HepG2 (cell line): Measurements from ENCODE around the gene ZDHHC24. TPM values are rescaled to one million over a fixed set of nuclear protein-coding genes. Genes with fewer than 3 reads are reported as not detected.
A peak's percentile ranks its signal among the peaks of the same experiment; 100 is the strongest.

Experiments
- ATF7 ChIP-seq, 2 experiments: fragments of 450-650 bp in 1 of 2; sonication (generic) in 1 of 2; formaldehyde crosslinking in 1 of 2; IDR thresholded peaks; 2 replicates each; pipeline versions ENCODE4 v1.4.0 to v1.6.1; 2016 to 2020; ENCODE audit warnings: antibody characterized with exemption in 1 of 2, mild to moderate bottlenecking in 1 of 2, missing genetic modification reagents in 1 of 2
- ELF1 ChIP-seq: sonication (generic); formaldehyde crosslinking; IDR thresholded peaks from 2 replicates; pipeline ENCODE4 v1.4.0; 2020; ENCODE audit warnings: missing genetic modification reagents
- ELF3 ChIP-seq: IDR thresholded peaks from 2 replicates; pipeline ENCODE4 v1.6.1; 2016; ENCODE audit warnings: missing genetic modification reagents, missing compliant biosample characterization
- HMG20A ChIP-seq: IDR thresholded peaks from 2 replicates; pipeline ENCODE4 v1.6.1; 2016; ENCODE audit warnings: borderline replicate concordance
- NR2F6 ChIP-seq, 2 experiments: IDR thresholded peaks; 2 replicates each; pipeline ENCODE4 v1.6.1; 2016; ENCODE audit warnings: antibody characterized with exemption in 1 of 2, mild to moderate bottlenecking in 1 of 2
- RFX1 ChIP-seq: fragments of 450-650 bp; IDR thresholded peaks from 2 replicates; pipeline ENCODE4 v1.6.1; 2017
- STAG1 ChIP-seq: sonication (generic); formaldehyde crosslinking; IDR thresholded peaks from 2 replicates; pipeline ENCODE4 v1.4.0; 2020; ENCODE audit warnings: missing genetic modification reagents
- TARDBP ChIP-seq: sonication (generic); formaldehyde crosslinking; IDR thresholded peaks from 2 replicates; pipeline ENCODE4 v1.8.0; 2022; ENCODE audit warnings: mild to moderate bottlenecking, missing genetic modification reagents
- THAP11 ChIP-seq: IDR thresholded peaks from 2 replicates; pipeline ENCODE4 v1.6.1; 2016; ENCODE audit warnings: missing biosample characterization, missing genetic modification reagents
- ZNF468 ChIP-seq: sonication (generic); formaldehyde crosslinking; IDR thresholded peaks from 2 replicates; pipeline ENCODE4 v1.8.0; 2022; ENCODE audit warnings: mild to moderate bottlenecking, moderate library complexity, missing genetic modification reagents
- ZNF530 ChIP-seq: sonication (generic); formaldehyde crosslinking; IDR thresholded peaks from 2 replicates; pipeline ENCODE4 v1.5.0; 2020; ENCODE audit warnings: low read depth, mild to moderate bottlenecking, missing genetic modification reagents
- polyA plus RNA-seq, 8 experiments: library from polyadenylated mRNA; depleted of rRNA in 3 of 8; stranded (reverse) in 7 of 8; unstranded in 1 of 8; fragments of >200 nt; fragmentation: Illumina TruSeq in 4 of 8; extraction: Trizol in 4 of 8; gene quantifications; 2 replicates each; pipeline versions ENCODE4 v1.2.1 to v1.2.3, GENCODE V29; 2011 to 2016; ENCODE audit warnings: low read depth in 4 of 8, missing spikeins in 1 of 8, mixed read lengths in 1 of 8; ENCODE audit not compliant: insufficient read depth in 1 of 8
- total RNA-seq, 5 experiments: library from RNA; depleted of rRNA; stranded (reverse); fragments of >200 nt; fragmentation: Illumina TruSeq; extraction: Trizol; gene quantifications; 2 replicates each; pipeline ENCODE4 v1.2.3, GENCODE V29; 2016; ENCODE audit warnings: low read depth in 1 of 5
- TF ChIP-seq, protein P1 (sequence below): IDR thresholded peaks from 2 replicates; pipeline ENCODE4 v1.6.1; 2018; ENCODE audit warnings: missing genetic modification reagents, mild to moderate bottlenecking, missing compliant biosample characterization
- TF ChIP-seq, protein P2 (sequence below): sonication (generic); formaldehyde crosslinking; IDR thresholded peaks from 2 replicates; pipeline ENCODE4 v1.5.0; 2020; ENCODE audit warnings: mild to moderate bottlenecking, missing genetic modification reagents
- TF ChIP-seq, protein P3 (sequence below): sonication (generic); formaldehyde crosslinking; IDR thresholded peaks from 2 replicates; pipeline ENCODE4 v1.4.0; 2020; ENCODE audit warnings: missing genetic modification reagents
- TF ChIP-seq, protein P4 (sequence below): sonication (generic); formaldehyde crosslinking; conservative IDR thresholded peaks from 2 replicates; pipeline ENCODE4 v1.8.0; 2022; ENCODE audit warnings: low read depth, missing genetic modification reagents
- TF ChIP-seq, protein P5 (sequence below): IDR thresholded peaks from 2 replicates; pipeline ENCODE4 v1.4.0; 2020; ENCODE audit warnings: mild to moderate bottlenecking, missing genetic modification reagents
- TF ChIP-seq, protein P6 (sequence below): sonication (generic); formaldehyde crosslinking; IDR thresholded peaks from 2 replicates; pipeline ENCODE4 v1.5.1; 2020; ENCODE audit warnings: missing genetic modification reagents, mild to moderate bottlenecking, borderline replicate concordance

Gene ZDHHC24
- total and polyA plus RNA-seq, 2 of the 13 experiments (the other 11 are each of a cell fraction or from before 2014, with no cell fraction given) = 4.3 TPM

DNA sequence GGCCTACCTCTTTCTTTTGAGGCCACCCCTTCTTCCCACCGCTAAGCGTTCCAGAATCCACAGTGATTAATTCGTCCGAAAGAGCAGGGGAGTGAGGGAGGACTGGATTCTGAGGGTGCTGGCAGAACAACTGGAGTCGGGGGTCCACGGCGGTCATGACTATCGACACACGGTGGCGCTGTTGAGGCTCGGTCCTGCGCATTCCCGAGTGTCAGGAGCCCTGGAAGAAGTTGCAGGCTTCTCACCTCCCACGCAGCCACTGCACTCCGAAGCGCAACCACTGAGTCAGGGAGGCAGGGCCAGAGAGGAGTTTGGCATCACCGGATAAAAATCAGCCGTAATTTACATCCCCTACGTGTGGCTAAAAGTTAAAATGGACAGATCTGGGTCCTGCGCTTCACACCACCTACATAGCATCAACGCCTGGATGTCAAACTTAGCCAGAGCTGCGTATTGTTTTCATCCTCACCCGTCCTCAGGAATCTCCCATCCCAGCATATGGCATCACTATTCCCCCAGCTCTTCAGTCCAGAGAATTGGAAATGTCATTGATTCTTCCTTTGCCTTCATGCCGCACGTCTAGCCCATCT, 33.3 kb upstream of the ZDHHC24 start (continued):
- TF ChIP-seq, protein P1, sequence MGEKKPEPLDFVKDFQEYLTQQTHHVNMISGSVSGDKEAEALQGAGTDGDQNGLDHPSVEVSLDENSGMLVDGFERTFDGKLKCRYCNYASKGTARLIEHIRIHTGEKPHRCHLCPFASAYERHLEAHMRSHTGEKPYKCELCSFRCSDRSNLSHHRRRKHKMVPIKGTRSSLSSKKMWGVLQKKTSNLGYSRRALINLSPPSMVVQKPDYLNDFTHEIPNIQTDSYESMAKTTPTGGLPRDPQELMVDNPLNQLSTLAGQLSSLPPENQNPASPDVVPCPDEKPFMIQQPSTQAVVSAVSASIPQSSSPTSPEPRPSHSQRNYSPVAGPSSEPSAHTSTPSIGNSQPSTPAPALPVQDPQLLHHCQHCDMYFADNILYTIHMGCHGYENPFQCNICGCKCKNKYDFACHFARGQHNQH (CRISPR knock-in tag) = 0 out of 2 replicates have a peak, but pooled peaks have one; percentile 54
- TF ChIP-seq, protein P2, sequence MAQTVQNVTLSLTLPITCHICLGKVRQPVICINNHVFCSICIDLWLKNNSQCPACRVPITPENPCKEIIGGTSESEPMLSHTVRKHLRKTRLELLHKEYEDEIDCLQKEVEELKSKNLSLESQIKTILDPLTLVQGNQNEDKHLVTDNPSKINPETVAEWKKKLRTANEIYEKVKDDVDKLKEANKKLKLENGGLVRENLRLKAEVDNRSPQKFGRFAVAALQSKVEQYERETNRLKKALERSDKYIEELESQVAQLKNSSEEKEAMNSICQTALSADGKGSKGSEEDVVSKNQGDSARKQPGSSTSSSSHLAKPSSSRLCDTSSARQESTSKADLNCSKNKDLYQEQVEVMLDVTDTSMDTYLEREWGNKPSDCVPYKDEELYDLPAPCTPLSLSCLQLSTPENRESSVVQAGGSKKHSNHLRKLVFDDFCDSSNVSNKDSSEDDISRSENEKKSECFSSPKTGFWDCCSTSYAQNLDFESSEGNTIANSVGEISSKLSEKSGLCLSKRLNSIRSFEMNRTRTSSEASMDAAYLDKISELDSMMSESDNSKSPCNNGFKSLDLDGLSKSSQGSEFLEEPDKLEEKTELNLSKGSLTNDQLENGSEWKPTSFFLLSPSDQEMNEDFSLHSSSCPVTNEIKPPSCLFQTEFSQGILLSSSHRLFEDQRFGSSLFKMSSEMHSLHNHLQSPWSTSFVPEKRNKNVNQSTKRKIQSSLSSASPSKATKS (CRISPR knock-in tag) = no peak
- TF ChIP-seq, protein P3, sequence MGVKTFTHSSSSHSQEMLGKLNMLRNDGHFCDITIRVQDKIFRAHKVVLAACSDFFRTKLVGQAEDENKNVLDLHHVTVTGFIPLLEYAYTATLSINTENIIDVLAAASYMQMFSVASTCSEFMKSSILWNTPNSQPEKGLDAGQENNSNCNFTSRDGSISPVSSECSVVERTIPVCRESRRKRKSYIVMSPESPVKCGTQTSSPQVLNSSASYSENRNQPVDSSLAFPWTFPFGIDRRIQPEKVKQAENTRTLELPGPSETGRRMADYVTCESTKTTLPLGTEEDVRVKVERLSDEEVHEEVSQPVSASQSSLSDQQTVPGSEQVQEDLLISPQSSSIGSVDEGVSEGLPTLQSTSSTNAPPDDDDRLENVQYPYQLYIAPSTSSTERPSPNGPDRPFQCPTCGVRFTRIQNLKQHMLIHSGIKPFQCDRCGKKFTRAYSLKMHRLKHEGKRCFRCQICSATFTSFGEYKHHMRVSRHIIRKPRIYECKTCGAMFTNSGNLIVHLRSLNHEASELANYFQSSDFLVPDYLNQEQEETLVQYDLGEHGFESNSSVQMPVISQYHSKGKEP (CRISPR knock-in tag) = no peak
- TF ChIP-seq RFX1 = no peak
- peak; percentile 87 for TF ChIP-seq STAG1 (CRISPR knock-in tag)
- TF ChIP-seq, protein P4, sequence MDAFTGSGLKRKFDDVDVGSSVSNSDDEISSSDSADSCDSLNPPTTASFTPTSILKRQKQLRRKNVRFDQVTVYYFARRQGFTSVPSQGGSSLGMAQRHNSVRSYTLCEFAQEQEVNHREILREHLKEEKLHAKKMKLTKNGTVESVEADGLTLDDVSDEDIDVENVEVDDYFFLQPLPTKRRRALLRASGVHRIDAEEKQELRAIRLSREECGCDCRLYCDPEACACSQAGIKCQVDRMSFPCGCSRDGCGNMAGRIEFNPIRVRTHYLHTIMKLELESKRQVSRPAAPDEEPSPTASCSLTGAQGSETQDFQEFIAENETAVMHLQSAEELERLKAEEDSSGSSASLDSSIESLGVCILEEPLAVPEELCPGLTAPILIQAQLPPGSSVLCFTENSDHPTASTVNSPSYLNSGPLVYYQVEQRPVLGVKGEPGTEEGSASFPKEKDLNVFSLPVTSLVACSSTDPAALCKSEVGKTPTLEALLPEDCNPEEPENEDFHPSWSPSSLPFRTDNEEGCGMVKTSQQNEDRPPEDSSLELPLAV = no peak
- TF ChIP-seq THAP11 (CRISPR knock-in tag) = no peak
- TF ChIP-seq ELF3 = no peak
- TF ChIP-seq TARDBP (CRISPR knock-in tag) = no peak; the same call in 1 of the 2 replicates
- TF ChIP-seq HMG20A = no peak
- no peak for TF ChIP-seq NR2F6 (IDR thresholded peaks at IDR 0.05)
- TF ChIP-seq NR2F6 (CRISPR knock-in tag; IDR thresholded peaks at IDR 0.05) = peak; percentile 22; the same call in 1 of the 2 replicates
- TF ChIP-seq, protein P5, sequence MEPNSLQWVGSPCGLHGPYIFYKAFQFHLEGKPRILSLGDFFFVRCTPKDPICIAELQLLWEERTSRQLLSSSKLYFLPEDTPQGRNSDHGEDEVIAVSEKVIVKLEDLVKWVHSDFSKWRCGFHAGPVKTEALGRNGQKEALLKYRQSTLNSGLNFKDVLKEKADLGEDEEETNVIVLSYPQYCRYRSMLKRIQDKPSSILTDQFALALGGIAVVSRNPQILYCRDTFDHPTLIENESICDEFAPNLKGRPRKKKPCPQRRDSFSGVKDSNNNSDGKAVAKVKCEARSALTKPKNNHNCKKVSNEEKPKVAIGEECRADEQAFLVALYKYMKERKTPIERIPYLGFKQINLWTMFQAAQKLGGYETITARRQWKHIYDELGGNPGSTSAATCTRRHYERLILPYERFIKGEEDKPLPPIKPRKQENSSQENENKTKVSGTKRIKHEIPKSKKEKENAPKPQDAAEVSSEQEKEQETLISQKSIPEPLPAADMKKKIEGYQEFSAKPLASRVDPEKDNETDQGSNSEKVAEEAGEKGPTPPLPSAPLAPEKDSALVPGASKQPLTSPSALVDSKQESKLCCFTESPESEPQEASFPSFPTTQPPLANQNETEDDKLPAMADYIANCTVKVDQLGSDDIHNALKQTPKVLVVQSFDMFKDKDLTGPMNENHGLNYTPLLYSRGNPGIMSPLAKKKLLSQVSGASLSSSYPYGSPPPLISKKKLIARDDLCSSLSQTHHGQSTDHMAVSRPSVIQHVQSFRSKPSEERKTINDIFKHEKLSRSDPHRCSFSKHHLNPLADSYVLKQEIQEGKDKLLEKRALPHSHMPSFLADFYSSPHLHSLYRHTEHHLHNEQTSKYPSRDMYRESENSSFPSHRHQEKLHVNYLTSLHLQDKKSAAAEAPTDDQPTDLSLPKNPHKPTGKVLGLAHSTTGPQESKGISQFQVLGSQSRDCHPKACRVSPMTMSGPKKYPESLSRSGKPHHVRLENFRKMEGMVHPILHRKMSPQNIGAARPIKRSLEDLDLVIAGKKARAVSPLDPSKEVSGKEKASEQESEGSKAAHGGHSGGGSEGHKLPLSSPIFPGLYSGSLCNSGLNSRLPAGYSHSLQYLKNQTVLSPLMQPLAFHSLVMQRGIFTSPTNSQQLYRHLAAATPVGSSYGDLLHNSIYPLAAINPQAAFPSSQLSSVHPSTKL (CRISPR knock-in tag) = no peak
- no peak for TF ChIP-seq ZNF468 (CRISPR knock-in tag)
- TF ChIP-seq ATF7 (IDR thresholded peaks at IDR 0.05) = no peak
- no peak for TF ChIP-seq ATF7 (CRISPR knock-in tag; IDR thresholded peaks at IDR 0.05)
- TF ChIP-seq ZNF530 (CRISPR knock-in tag) = no peak
- TF ChIP-seq, protein P6, sequence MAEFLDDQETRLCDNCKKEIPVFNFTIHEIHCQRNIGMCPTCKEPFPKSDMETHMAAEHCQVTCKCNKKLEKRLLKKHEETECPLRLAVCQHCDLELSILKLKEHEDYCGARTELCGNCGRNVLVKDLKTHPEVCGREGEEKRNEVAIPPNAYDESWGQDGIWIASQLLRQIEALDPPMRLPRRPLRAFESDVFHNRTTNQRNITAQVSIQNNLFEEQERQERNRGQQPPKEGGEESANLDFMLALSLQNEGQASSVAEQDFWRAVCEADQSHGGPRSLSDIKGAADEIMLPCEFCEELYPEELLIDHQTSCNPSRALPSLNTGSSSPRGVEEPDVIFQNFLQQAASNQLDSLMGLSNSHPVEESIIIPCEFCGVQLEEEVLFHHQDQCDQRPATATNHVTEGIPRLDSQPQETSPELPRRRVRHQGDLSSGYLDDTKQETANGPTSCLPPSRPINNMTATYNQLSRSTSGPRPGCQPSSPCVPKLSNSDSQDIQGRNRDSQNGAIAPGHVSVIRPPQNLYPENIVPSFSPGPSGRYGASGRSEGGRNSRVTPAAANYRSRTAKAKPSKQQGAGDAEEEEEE (CRISPR knock-in tag) = no peak
- TF ChIP-seq ELF1 (CRISPR knock-in tag) = no peak
